OCI-LY1 (cell line): ENCODE data around the gene SLC25A11.
A peak's percentile ranks its signal among the peaks of the same experiment; 100 is the strongest.

Source experiments
- H2AFZ ChIP-seq: fragments of 200-600 bp; sonication (generic), shearing (Covaris generic); 2 replicates; pipeline ENCODE4 v1.6.0; 2014; ENCODE audit warnings: antibody characterized with exemption, mild to moderate bottlenecking, low read length
- H3F3A ChIP-seq: fragments of 200-600 bp; sonication (generic), shearing (Covaris generic); 2 replicates; pipeline ENCODE4 v1.6.0; 2014; ENCODE audit warnings: mild to moderate bottlenecking, antibody characterized with exemption, low read length, moderate library complexity; ENCODE audit not compliant: insufficient read depth
- H3K27ac ChIP-seq: fragments of 200-600 bp; sonication (generic); 2 replicates; pipeline ENCODE4 v1.5.1; 2014; ENCODE audit warnings: low read length, mixed run types, mild to moderate bottlenecking, low read depth; ENCODE audit not compliant: poor library complexity, severe bottlenecking
- H3K27me3 ChIP-seq: fragments of 200-600 bp; sonication (generic); 2 replicates; pipeline ENCODE4 v1.6.0; 2014; ENCODE audit warnings: antibody characterized with exemption, mild to moderate bottlenecking, low read length, moderate library complexity; ENCODE audit not compliant: insufficient read depth
- H3K36me3 ChIP-seq: fragments of 200-600 bp; sonication (generic); 2 replicates; pipeline ENCODE4 v1.6.1; 2014; ENCODE audit warnings: mild to moderate bottlenecking, antibody characterized with exemption, low read length, moderate library complexity, mixed read lengths; ENCODE audit not compliant: insufficient read depth
- H3K4me1 ChIP-seq: fragments of 200-600 bp; sonication (generic); 2 replicates; pipeline ENCODE4 v1.5.1; 2014; ENCODE audit warnings: mild to moderate bottlenecking, low read length, moderate library complexity; ENCODE audit not compliant: insufficient read depth, severe bottlenecking
- H3K4me2 ChIP-seq: fragments of 200-600 bp; sonication (generic), shearing (Covaris generic); 2 replicates; pipeline ENCODE4 v1.6.1; 2014; ENCODE audit warnings: low read length
- H3K4me3 ChIP-seq: fragments of 200-600 bp; sonication (generic); 2 replicates; pipeline ENCODE4 v1.5.1; 2014; ENCODE audit warnings: low read length, low read depth, mild to moderate bottlenecking, mixed read lengths; ENCODE audit not compliant: poor library complexity, severe bottlenecking
- H3K79me2 ChIP-seq: fragments of 200-600 bp; shearing (Covaris generic); 2 replicates; pipeline ENCODE4 v1.6.1; 2016; ENCODE audit warnings: mixed run types, low read length, mixed read lengths; ENCODE audit not compliant: insufficient read depth
- H3K9ac ChIP-seq: fragments of 200-600 bp; sonication (generic), shearing (Covaris generic); 2 replicates; pipeline ENCODE4 v1.6.1; 2014; ENCODE audit warnings: mild to moderate bottlenecking, low read length, mixed read lengths
- H3K9me2 ChIP-seq: fragments of 200-600 bp; sonication (generic), shearing (Covaris generic); 2 replicates; pipeline ENCODE4 v1.6.1; 2014; ENCODE audit warnings: low read depth, mild to moderate bottlenecking, low read length, mixed read lengths
- H3K9me3 ChIP-seq: fragments of 200-600 bp; shearing (Covaris generic); 2 replicates; pipeline ENCODE4 v1.6.1; 2014; ENCODE audit warnings: low read length, mixed read lengths
- H4K20me1 ChIP-seq: fragments of 200-600 bp; sonication (generic), shearing (Covaris generic); 2 replicates; pipeline ENCODE4 v1.6.0; 2016; ENCODE audit warnings: mild to moderate bottlenecking, low read length; ENCODE audit not compliant: insufficient read depth
- CTCF ChIP-seq: fragments of 200-600 bp; sonication (generic), shearing (Covaris generic); IDR thresholded peaks from 2 replicates; pipeline ENCODE4 v1.5.1; 2017; ENCODE audit warnings: mild to moderate bottlenecking, antibody characterized with exemption, low read length, moderate library complexity, mixed read lengths
- EZH2 ChIP-seq: fragments of 200-600 bp; sonication (generic), shearing (Covaris generic); IDR thresholded peaks from 2 replicates; pipeline ENCODE4 v1.8.0; 2017; ENCODE audit warnings: borderline replicate concordance, mixed run types, mild to moderate bottlenecking, antibody characterized with exemption, low read length, moderate library complexity, mixed read lengths

SLC25A11 gene

GRCh38 chr17:4947010-4947410, 7.2 kb upstream of the SLC25A11 start:
- peaks cover 66% of the 10 kb centered on the region for H3K4me1 ChIP-seq
- H3K27ac ChIP-seq: peak overlapping the region; percentile 100
- no peak overlapping the region for H2AFZ ChIP-seq
- peak overlapping the region; percentile 75 for H3K4me2 ChIP-seq
- H3K27me3 ChIP-seq: no peaks in the 10 kb centered on the region
- H3K79me2 ChIP-seq: peaks cover 9% of the 10 kb centered on the region
- H3K9me2 ChIP-seq: no peaks in the 10 kb centered on the region
- peaks cover 60% of the 10 kb centered on the region for H3K36me3 ChIP-seq
- peak overlapping the region; percentile 92 for H3K9ac ChIP-seq
- H3K4me3 ChIP-seq: peak overlapping the region; percentile 84
- no peaks in the 10 kb centered on the region for H4K20me1 ChIP-seq
- peaks cover 18% of the 10 kb centered on the region for H3F3A ChIP-seq
- no peak for TF ChIP-seq EZH2
- no peak for TF ChIP-seq CTCF
- no peaks in the 10 kb centered on the region for H3K9me3 ChIP-seq

- peak overlapping the region; percentile 84 for H3K4me3 ChIP-seq
- TF ChIP-seq CTCF (no peak), EZH2 (no peak)
- H3K36me3 ChIP-seq: peaks cover 65% of the 10 kb centered on the region
- H4K20me1 ChIP-seq: no peaks in the 10 kb centered on the region
- H3K9ac ChIP-seq: peak overlapping the region; percentile 92
- H3K9me2 ChIP-seq: no peaks in the 10 kb centered on the region
- no peaks in the 10 kb centered on the region for H3K9me3 ChIP-seq
- H3K27ac ChIP-seq: peak overlapping the region; percentile 100
- H3K4me1 ChIP-seq: peaks cover 71% of the 10 kb centered on the region
- H2AFZ ChIP-seq: no peak overlapping the region
- H3K79me2 ChIP-seq: peaks cover 9% of the 10 kb centered on the region
- peaks cover 18% of the 10 kb centered on the region for H3F3A ChIP-seq
- no peaks in the 10 kb centered on the region for H3K27me3 ChIP-seq
- peak overlapping the region; percentile 75 for H3K4me2 ChIP-seq
These were observed 6.6 kb upstream of the SLC25A11 start for GRCh38 chr17:4946312-4946976.

- Histone ChIP-seq H3K36me3 (peaks cover 67% of the 10 kb centered on the region), H3K4me2 (peak overlapping the region; percentile 75), H3K4me3 (peak overlapping the region; percentile 84), H3K9me3 (no peaks in the 10 kb centered on the region), H3K27me3 (no peaks in the 10 kb centered on the region), H4K20me1 (no peaks in the 10 kb centered on the region), H3K9ac (peak overlapping the region; percentile 92), H3K79me2 (peaks cover 13% of the 10 kb centered on the region), H3K4me1 (peaks cover 73% of the 10 kb centered on the region), H3F3A (peaks cover 18% of the 10 kb centered on the region), H3K9me2 (no peaks in the 10 kb centered on the region), H3K27ac (peak overlapping the region; percentile 100), H2AFZ (no peak overlapping the region)
- TF ChIP-seq EZH2 (no peak), CTCF (no peak)
These were observed 6.1 kb upstream of the SLC25A11 start for GRCh38 chr17:4945944-4946280.
